GM12878 (cell line): ENCODE results near the gene LAMA2. TPM values are rescaled to one million over a fixed set of nuclear protein-coding genes. Genes with fewer than 3 reads are reported as not detected.

Experiments
- ATAC-seq: fragments of 200-7000 bp; cut with Tn5 transposase; 3 replicates; pipeline ENCODE4 v1.9.1; 2020; ENCODE audit warnings: mild to moderate bottlenecking, moderate library complexity
- BruUV-seq: library from RNA; stranded (reverse); fragments of 400-500 nt; replicated peaks from 2 replicates; lab custom pipeline; 2021; lab: Mats Ljungman, UMichigan
- CTCF ChIA-PET: fragments of 300-600 bp; sonication (Branson Sonifier 250); formaldehyde crosslinking; extraction: SDS; loops from one replicate; lab custom pipeline; 2021; ENCODE audit warnings: inconsistent platforms; lab: Yijun Ruan, JAX
- POLR2A ChIA-PET: fragments of 350-600 bp; formaldehyde crosslinking; extraction: SDS; loops from one replicate; lab custom pipeline; 2021; ENCODE audit warnings: inconsistent platforms; lab: Charles Lee
- RAD21 ChIA-PET: fragments of 300-600 bp; sonication (Branson Sonifier 250); formaldehyde crosslinking; loops from one replicate; lab custom pipeline; 2023; ENCODE audit warnings: antibody characterized with exemption; ENCODE audit not compliant: unreplicated experiment; lab: Charles Lee
- SMC1A ChIA-PET: fragments of 300-600 bp; sonication (Branson Sonifier 250); formaldehyde crosslinking; loops from one replicate; lab custom pipeline; 2023; ENCODE audit not compliant: unreplicated experiment, uncharacterized antibody; lab: Charles Lee
- DNase-seq: peaks from one replicate; pipeline ENCODE4 v3.0.0-alpha.2; 2011; ENCODE audit warnings: low read depth, low spot score
- FAIRE-seq: peaks from 3 replicates; lab custom pipeline; 2011; peaks lifted over from hg19 to GRCh38; lab: Jason Lieb, UNC
- H2AFZ ChIP-seq: 2 replicates; pipeline ENCODE4 v1.6.0; 2011; ENCODE audit warnings: low read depth, low read length, control low read depth; ENCODE audit not compliant: control insufficient read depth
- H3K27ac ChIP-seq: 2 replicates; pipeline ENCODE4 v1.5.1; 2011; ENCODE audit warnings: control low read depth; ENCODE audit not compliant: control insufficient read depth, insufficient read depth
- H3K27me3 ChIP-seq, 2 experiments: replicated peaks in 1 of 2; 2 replicates each; pipeline versions ENCODE4 v1.6.0 to v1.6.1; 2011; ENCODE audit warnings: low read length in 1 of 2; ENCODE audit not compliant: control insufficient read depth in 2 of 2, insufficient read depth in 2 of 2
- H3K36me3 ChIP-seq, 2 experiments: 2 replicates each; pipeline ENCODE4 v1.5.1; 2011; ENCODE audit warnings: low read length in 1 of 2; ENCODE audit not compliant: control insufficient read depth in 2 of 2, insufficient read depth in 2 of 2
- H3K4me1 ChIP-seq: 2 replicates; pipeline ENCODE4 v1.6.1; 2011; ENCODE audit warnings: mild to moderate bottlenecking, low read length, moderate library complexity, mixed read lengths; ENCODE audit not compliant: control insufficient read depth, insufficient read depth
- H3K4me2 ChIP-seq: 2 replicates; pipeline ENCODE4 v1.6.0; 2011; ENCODE audit warnings: control low read depth; ENCODE audit not compliant: control insufficient read depth, insufficient read depth
- H3K4me3 ChIP-seq: fragments of 200-600 bp; sonication (generic); 2 replicates; pipeline ENCODE4 v1.5.1; 2016
- H3K79me2 ChIP-seq: 2 replicates; pipeline ENCODE4 v1.6.0; 2011; ENCODE audit warnings: low read length; ENCODE audit not compliant: control insufficient read depth, insufficient read depth
- H3K9ac ChIP-seq: 2 replicates; pipeline ENCODE4 v1.8.0; 2011; ENCODE audit warnings: low read length, control low read depth, mixed read lengths; ENCODE audit not compliant: control insufficient read depth, insufficient read depth
- H3K9me3 ChIP-seq: replicated peaks from 3 replicates; pipeline ENCODE4 v1.5.1; 2011; ENCODE audit warnings: mild to moderate bottlenecking, low read length; ENCODE audit not compliant: control insufficient read depth, insufficient read depth
- H4K20me1 ChIP-seq: 2 replicates; pipeline ENCODE4 v1.6.0; 2011; ENCODE audit not compliant: control insufficient read depth, insufficient read depth
- CREM ChIP-seq: IDR thresholded peaks from 2 replicates; pipeline ENCODE4 v1.6.1; 2014; ENCODE audit warnings: antibody characterized with exemption, low read depth
- FOXM1 ChIP-seq: IDR thresholded peaks from 2 replicates; pipeline ENCODE4 v1.6.1; 2012; ENCODE audit warnings: low read depth, mild to moderate bottlenecking, inconsistent platforms, low read length, moderate library complexity
- JUNB ChIP-seq: IDR thresholded peaks from 2 replicates; pipeline ENCODE4 v1.6.1; 2016; ENCODE audit warnings: antibody characterized with exemption, mild to moderate bottlenecking
- NR2C2 ChIP-seq: IDR thresholded peaks from 2 replicates; pipeline ENCODE4 v1.6.1; 2011; ENCODE audit warnings: borderline replicate concordance, low read depth; ENCODE audit not compliant: control insufficient read depth, insufficient read length
- TARDBP ChIP-seq: IDR thresholded peaks from 2 replicates; pipeline ENCODE4 v1.6.1; 2016; ENCODE audit warnings: borderline replicate concordance
- TCF12 ChIP-seq: IDR thresholded peaks from 2 replicates; pipeline ENCODE4 v1.6.1; 2011; ENCODE audit warnings: low read depth, mild to moderate bottlenecking, low read length
- ZNF24 ChIP-seq: fragments of 450-650 bp; IDR thresholded peaks from 2 replicates; pipeline ENCODE4 v1.6.1; 2017; ENCODE audit warnings: antibody characterized with exemption, mild to moderate bottlenecking
- WGBS: methylation state at CpG from one replicate; pipeline ENCODE4 v1.1.6; 2016; ENCODE audit warnings: low lambda C conversion rate; ENCODE audit not compliant: insufficient replicate concordance, insufficient coverage; ENCODE audit errors: missing lambda C conversion rate; 5-methylcytosine and 5-hydroxymethylcytosine counted together
- in situ Hi-C: fragments of 300-500 bp; cut with MboI; formaldehyde crosslinking; loops from 9 replicates; pipeline ENCODE4 v1.14.3; 2018; ENCODE audit warnings: mixed read lengths
- intact Hi-C: fragments of 100-400 bp; cut with micrococcal nuclease; formaldehyde crosslinking; loops from one replicate; pipeline ENCODE4 v1.14.2; 2022; ENCODE audit not compliant: unreplicated experiment
- polyA plus RNA-seq, 11 experiments: library from polyadenylated mRNA; depleted of rRNA in 4 of 11; unstranded in 6 of 11; stranded (reverse) in 5 of 11; fragments of >200 nt; fragmentation: Nextera tagmentation in 4 of 11; fragmentation: Illumina TruSeq in 1 of 11; extraction: Ambion mirVana in 4 of 11; extraction: Trizol in 1 of 11; gene quantifications; 1 replicate in 1 of 11; 2 replicates in 10 of 11; pipeline versions ENCODE4 v1.2.1 to v1.2.3, GENCODE V29; 2011 to 2016; ENCODE audit warnings: inconsistent platforms in 2 of 11, missing spikeins in 2 of 11, low read depth in 1 of 11
- total RNA-seq, 4 experiments: library from RNA; depleted of rRNA in 3 of 4; stranded (reverse); fragments of >200 nt in 3 of 4; fragmentation: Illumina TruSeq in 1 of 4; extraction: Trizol in 1 of 4; gene quantifications; 2 replicates each; pipeline versions ENCODE4 v1.2.1 to v1.2.3, GENCODE V29; 2013 to 2021
- TF ChIP-seq, protein P1 (sequence below): IDR thresholded peaks from 2 replicates; pipeline ENCODE4 v1.6.1; 2012; ENCODE audit warnings: improper control_type of control experiment, low read depth, low read length; ENCODE audit not compliant: insufficient replicate concordance
- TF ChIP-seq, protein P2 (sequence below): IDR thresholded peaks from 2 replicates; pipeline ENCODE4 v1.6.1; 2012; ENCODE audit warnings: low read depth, low read length, improper control_type of control experiment

LAMA2 gene
- total and polyA plus RNA-seq, 10 of the 15 experiments (the other 5 are each of a cell fraction or from before 2014, with no cell fraction given): 0.04 to 2.0 (median 0.37) TPM; not detected in 1

DNA sequence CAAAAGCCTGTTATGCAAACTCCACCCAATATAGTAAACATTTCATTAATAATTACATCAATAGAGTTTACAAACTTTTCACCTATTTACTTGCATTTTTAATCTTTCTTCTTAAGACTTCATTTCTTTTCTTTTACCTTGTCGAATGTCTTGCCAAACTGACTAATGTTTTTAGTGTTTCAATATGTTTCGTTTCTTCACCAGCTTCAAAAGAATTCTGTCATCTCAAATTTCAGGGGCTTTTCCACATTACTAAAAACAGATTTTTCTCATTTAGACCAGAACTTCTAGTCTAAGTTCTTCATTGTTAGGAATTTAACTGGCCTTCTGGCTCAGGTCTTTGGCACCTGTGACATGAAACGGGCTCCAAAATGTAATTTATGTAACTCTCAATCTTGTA lies 630.5 kb downstream of the LAMA2 start:
- RAD21 ChIA-PET: interaction anchor here (1.3 kb wide), 1 partner anchor 14 kb away, joined by 4 read pairs; no protein-coding TSS in a partner anchor
- ATAC-seq: no peak
- SMC1A ChIA-PET: interaction anchor here (0.8 to 1.6 kb wide), 4 partner anchors 10 to 508 kb away, joined by 3 to 5 read pairs (median 4); no protein-coding TSS in a partner anchor
- Histone ChIP-seq H3K27ac (no peak overlapping the region), H2AFZ (no peak overlapping the region), H3K79me2 (no peaks in the 10 kb centered on the region), H3K4me2 (no peak overlapping the region), H3K9me3 (no peaks in the 10 kb centered on the region), H3K9ac (no peak overlapping the region), H3K27me3 (no peaks in the 10 kb centered on the region), H3K4me3 (no peak overlapping the region), H4K20me1 (no peaks in the 10 kb centered on the region), H3K36me3 (no peaks in the 10 kb centered on the region), H3K4me1 (no peaks in the 10 kb centered on the region)
- intact Hi-C loops: no loop called here
- in situ Hi-C loops: no loop called here
- no TSS peak for BruUV-seq
- CTCF ChIA-PET: interaction anchor here (1.5 to 4.6 kb wide), 2 partner anchors 11 to 14 kb away, joined by 5 to 20 read pairs; no protein-coding TSS in a partner anchor
- peak; percentile 49 for FAIRE-seq
- no peak for DNase-seq
- TF ChIP-seq FOXM1: peak; percentile 37; the same call in 1 of the 2 replicates
- no peak for TF ChIP-seq TARDBP
- TF ChIP-seq ZNF24: 0 out of 2 replicates have a peak, but pooled peaks have one; percentile 15
- TF ChIP-seq, protein P1, sequence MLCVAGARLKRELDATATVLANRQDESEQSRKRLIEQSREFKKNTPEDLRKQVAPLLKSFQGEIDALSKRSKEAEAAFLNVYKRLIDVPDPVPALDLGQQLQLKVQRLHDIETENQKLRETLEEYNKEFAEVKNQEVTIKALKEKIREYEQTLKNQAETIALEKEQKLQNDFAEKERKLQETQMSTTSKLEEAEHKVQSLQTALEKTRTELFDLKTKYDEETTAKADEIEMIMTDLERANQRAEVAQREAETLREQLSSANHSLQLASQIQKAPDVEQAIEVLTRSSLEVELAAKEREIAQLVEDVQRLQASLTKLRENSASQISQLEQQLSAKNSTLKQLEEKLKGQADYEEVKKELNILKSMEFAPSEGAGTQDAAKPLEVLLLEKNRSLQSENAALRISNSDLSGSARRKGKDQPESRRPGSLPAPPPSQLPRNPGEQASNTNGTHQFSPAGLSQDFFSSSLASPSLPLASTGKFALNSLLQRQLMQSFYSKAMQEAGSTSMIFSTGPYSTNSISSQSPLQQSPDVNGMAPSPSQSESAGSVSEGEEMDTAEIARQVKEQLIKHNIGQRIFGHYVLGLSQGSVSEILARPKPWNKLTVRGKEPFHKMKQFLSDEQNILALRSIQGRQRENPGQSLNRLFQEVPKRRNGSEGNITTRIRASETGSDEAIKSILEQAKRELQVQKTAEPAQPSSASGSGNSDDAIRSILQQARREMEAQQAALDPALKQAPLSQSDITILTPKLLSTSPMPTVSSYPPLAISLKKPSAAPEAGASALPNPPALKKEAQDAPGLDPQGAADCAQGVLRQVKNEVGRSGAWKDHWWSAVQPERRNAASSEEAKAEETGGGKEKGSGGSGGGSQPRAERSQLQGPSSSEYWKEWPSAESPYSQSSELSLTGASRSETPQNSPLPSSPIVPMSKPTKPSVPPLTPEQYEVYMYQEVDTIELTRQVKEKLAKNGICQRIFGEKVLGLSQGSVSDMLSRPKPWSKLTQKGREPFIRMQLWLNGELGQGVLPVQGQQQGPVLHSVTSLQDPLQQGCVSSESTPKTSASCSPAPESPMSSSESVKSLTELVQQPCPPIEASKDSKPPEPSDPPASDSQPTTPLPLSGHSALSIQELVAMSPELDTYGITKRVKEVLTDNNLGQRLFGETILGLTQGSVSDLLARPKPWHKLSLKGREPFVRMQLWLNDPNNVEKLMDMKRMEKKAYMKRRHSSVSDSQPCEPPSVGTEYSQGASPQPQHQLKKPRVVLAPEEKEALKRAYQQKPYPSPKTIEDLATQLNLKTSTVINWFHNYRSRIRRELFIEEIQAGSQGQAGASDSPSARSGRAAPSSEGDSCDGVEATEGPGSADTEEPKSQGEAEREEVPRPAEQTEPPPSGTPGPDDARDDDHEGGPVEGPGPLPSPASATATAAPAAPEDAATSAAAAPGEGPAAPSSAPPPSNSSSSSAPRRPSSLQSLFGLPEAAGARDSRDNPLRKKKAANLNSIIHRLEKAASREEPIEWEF: no peak
- TF ChIP-seq, protein P2, sequence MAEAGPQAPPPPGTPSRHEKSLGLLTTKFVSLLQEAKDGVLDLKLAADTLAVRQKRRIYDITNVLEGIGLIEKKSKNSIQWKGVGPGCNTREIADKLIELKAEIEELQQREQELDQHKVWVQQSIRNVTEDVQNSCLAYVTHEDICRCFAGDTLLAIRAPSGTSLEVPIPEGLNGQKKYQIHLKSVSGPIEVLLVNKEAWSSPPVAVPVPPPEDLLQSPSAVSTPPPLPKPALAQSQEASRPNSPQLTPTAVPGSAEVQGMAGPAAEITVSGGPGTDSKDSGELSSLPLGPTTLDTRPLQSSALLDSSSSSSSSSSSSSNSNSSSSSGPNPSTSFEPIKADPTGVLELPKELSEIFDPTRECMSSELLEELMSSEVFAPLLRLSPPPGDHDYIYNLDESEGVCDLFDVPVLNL: no peak
- no peak for TF ChIP-seq TCF12
- no peak for TF ChIP-seq NR2C2
- peak; percentile 13; the same call in 1 of the 2 replicates for TF ChIP-seq JUNB
- no peak for TF ChIP-seq CREM
- POLR2A ChIA-PET: no interaction called here
- 20% methylated on average over 3 of the region's 3 CpGs for WGBS
